ENCODE measurements around the gene SRF.

The SRF gene

DNA sequence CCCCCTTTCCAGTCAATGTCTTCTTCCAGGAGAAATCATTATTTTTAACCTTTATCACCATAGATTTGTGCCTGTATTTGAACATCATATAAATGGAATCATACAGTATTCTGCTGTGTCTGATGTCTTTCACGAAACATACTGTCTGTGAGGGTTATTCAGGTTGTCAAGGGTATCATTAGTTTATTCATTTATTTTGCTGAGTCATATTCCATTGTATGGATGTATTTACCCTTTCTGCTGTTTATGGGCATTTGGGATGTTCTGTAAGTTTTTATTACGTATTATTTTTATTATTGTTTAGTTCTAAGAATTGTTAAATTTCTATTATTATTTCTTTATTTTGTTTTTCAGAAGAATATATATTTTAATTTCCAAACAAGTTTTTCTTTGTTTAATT, 36.2 kb downstream of the SRF start:
- H3K4me3 ChIP-seq (ENCODE audit: control insufficient read depth, low read depth, low read length), result no peak overlapping the region
- TF ChIP-seq, protein P1, sequence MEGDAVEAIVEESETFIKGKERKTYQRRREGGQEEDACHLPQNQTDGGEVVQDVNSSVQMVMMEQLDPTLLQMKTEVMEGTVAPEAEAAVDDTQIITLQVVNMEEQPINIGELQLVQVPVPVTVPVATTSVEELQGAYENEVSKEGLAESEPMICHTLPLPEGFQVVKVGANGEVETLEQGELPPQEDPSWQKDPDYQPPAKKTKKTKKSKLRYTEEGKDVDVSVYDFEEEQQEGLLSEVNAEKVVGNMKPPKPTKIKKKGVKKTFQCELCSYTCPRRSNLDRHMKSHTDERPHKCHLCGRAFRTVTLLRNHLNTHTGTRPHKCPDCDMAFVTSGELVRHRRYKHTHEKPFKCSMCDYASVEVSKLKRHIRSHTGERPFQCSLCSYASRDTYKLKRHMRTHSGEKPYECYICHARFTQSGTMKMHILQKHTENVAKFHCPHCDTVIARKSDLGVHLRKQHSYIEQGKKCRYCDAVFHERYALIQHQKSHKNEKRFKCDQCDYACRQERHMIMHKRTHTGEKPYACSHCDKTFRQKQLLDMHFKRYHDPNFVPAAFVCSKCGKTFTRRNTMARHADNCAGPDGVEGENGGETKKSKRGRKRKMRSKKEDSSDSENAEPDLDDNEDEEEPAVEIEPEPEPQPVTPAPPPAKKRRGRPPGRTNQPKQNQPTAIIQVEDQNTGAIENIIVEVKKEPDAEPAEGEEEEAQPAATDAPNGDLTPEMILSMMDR (IDR thresholded peaks at IDR 0.05; ENCODE audit: control insufficient read depth, insufficient read depth, low read depth, low read length, missing control alignments), result no peak
- DNase-seq (ENCODE audit: low read depth), result no peak

DNA sequence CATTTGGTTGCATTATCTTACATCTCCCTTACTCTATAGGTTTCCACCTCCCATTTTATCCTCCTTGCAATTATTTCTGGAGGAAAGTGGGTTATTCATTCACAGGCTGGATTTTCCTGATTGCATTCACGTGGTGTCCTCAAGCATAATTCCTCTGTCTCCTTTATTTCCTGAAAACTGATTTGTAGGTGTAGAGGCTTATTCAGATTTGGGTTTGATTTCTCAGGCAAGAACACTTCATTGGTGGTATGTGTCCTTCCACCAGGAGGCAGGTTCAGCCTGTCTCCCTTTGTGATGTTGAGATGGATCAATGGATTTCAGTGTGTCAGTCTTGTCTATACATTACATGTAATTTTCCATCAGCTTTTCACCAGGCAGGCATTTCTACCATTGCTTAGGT, 40.9 kb downstream of the SRF start:
- DNase-seq (ENCODE audit: low read depth), result no peak

DNA sequence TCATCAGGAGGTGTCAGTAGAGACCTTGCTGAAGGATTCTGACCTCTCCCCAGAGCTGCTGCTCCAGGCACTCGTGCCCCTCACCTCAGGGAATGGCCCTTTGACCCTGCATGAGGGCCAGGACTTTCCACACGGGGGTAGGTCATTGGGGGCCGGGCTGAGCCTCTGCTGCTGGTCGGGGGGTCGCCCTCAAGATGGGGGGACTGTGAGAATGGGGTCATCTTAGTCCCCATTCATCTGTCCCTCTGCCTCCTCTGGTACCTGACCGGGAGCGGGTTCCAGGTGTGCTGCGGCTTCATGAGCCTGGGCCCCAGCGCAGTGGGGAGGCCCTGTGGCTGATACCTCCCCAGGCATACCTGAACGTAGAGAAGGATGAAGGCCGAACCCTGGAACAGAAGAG, 42.4 kb downstream of the SRF start:
- TF ChIP-seq, protein P1 (IDR thresholded peaks at IDR 0.05; ENCODE audit: control insufficient read depth, insufficient read depth, low read depth, low read length, missing control alignments), result no peak
- H3K4me3 ChIP-seq (ENCODE audit: control insufficient read depth, low read depth, low read length), result no peak overlapping the region
- DNase-seq (ENCODE audit: low read depth), result no peak

More for the DNA sequence above, 40.9 kb downstream of the SRF start:
- no peak overlapping the region for H3K4me3 ChIP-seq (ENCODE audit: control insufficient read depth, low read depth, low read length)
- TF ChIP-seq, protein P1 (IDR thresholded peaks at IDR 0.05; ENCODE audit: control insufficient read depth, insufficient read depth, low read depth, low read length, missing control alignments), result no peak

GRCh38 chr6:43215066-43215465, 44.0 kb downstream of the SRF start:
- no peak for DNase-seq (ENCODE audit: low read depth)
- TF ChIP-seq, protein P1 (IDR thresholded peaks at IDR 0.05; ENCODE audit: control insufficient read depth, insufficient read depth, low read depth, low read length, missing control alignments), result no peak

DNA sequence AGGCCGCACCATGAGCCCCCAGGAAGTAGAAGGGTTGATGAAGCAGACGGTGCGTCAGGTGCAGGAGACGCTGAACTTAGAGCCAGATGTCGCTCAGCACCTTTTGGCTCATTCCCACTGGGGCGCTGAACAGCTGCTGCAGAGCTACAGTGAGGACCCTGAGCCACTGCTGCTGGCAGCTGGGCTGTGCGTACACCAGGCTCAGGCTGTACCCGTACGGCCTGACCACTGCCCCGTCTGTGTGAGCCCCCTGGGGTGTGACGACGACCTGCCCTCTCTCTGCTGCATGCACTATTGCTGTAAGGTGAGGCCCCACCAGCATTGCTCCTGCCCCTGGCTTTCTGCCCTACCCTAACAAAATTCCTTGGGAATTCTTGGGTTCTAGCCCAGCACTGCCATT, 45.1 kb downstream of the SRF start:
- H3K4me3 ChIP-seq (ENCODE audit: control insufficient read depth, low read depth, low read length), result no peak overlapping the region
- TF ChIP-seq, protein P1 (IDR thresholded peaks at IDR 0.05; ENCODE audit: control insufficient read depth, insufficient read depth, low read depth, low read length, missing control alignments), result no peak
- no peak for DNase-seq (ENCODE audit: low read depth)

More at GRCh38 chr6:43215066-43215465, 44.0 kb downstream of the SRF start:
- H3K4me3 ChIP-seq (ENCODE audit: control insufficient read depth, low read depth, low read length), result no peak overlapping the region

GRCh38 chr6:43217351-43217750, 46.3 kb downstream of the SRF start:
- H3K4me3 ChIP-seq (ENCODE audit: control insufficient read depth, low read depth, low read length), result no peak overlapping the region
- no peak for DNase-seq (ENCODE audit: low read depth)
- TF ChIP-seq, protein P1 (IDR thresholded peaks at IDR 0.05; ENCODE audit: control insufficient read depth, insufficient read depth, low read depth, low read length, missing control alignments), result no peak

DNA sequence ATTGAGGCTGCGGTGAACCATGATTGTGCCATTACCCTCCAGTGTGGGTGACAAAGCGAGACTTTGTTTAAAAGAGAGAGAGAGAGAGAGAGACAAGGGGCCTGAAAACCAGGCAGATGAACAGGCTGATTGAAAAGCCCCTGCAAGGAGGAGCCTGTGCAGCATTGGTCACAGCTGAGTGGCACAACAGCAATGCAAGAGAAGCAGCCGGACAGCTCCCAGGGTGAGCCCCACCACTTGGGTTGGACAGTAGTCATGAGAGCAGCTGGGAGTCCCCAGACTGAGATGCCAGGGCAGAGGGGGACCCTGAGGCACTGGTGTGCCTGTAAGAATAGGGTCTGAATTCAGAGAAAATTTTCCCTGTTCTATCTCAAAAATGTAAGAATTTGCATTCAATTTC, 48.0 kb downstream of the SRF start:
- DNase-seq (ENCODE audit: low read depth), result no peak

More for the DNA sequence above, 48.0 kb downstream of the SRF start:
- TF ChIP-seq, protein P1 (IDR thresholded peaks at IDR 0.05; ENCODE audit: control insufficient read depth, insufficient read depth, low read depth, low read length, missing control alignments), result no peak
- no peak overlapping the region for H3K4me3 ChIP-seq (ENCODE audit: control insufficient read depth, low read depth, low read length)
